ENCODE results near the gene INTS6.
"Not testable (repeated sequence)": the region's sequence is repeated elsewhere in the genome, so short reads cannot be mapped to it uniquely, and the experiment has no call there.

Gene INTS6

DNA sequence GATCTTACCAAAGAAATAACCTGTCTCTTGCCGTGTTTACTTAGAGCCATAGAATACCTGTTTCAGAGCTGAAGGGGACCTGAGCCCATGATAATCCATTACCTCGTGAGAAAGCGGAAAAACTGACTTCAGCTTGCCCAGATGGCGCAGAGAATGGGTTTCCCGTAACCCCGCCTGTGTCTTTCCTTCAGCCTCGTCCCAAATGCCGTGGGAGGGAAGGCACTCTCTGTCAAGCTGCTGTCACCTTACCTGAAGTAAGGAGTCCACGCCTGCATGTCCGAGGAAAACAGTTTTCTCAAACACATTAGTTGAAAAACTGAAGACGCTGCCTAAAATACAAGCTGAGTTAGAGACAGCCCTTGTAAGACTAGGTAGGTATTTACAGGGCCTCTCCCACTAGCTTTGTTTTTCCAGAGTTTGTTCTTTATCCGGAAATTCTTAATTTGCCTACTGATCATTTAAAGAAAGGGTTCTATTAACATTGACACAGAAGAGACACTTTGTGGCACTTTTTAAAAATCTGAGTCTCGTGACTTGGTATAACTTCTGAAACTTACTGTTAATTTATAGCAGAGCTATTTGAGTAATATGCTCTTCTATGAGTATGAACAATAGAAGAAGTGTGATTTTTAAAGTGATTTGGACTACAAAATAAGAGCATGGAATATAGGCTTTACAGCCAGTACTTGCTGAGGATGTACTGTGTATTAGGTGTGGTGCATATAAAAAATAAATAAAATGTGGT is 1.3 kb upstream of the INTS6 start:
- DNase-seq = no peak

DNA sequence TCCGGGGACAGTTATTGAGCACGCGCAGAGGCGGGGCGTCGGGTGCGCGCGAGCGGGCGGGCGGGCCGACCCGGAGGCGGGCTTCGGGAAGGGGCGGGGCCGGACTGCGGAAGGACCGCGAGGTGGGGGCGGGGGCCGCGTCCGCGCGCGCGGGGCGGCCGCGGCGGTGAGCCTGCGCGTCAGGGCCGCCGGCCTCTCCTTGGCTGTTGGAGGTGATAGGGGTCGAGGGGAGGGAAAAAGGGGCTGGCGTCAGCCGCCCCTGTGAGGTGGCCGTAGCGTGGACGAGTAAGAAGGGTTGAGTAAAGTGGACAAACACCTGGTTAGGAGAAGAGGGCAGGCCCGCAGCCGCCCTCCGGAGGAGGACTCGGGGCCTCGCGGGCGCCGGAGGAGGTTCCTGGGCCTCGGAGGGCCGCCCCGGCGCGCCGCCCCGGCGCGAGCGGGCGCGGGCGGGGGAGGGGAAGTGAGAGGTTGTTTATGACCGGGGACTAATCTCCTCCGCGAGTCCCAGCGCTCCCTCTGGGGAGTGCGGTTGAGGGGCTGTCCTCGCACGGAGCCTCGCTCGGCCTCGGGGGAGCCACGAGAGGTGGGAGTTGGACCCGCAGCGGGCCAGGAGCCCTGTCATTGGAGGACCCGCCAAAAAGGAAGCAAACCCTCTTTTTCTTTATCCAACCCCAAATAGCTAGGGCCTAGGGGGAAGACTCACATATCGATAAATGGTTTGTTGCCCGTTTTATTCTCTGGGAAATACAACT is 547 bp upstream of the INTS6 start:
- no peak for DNase-seq

DNA sequence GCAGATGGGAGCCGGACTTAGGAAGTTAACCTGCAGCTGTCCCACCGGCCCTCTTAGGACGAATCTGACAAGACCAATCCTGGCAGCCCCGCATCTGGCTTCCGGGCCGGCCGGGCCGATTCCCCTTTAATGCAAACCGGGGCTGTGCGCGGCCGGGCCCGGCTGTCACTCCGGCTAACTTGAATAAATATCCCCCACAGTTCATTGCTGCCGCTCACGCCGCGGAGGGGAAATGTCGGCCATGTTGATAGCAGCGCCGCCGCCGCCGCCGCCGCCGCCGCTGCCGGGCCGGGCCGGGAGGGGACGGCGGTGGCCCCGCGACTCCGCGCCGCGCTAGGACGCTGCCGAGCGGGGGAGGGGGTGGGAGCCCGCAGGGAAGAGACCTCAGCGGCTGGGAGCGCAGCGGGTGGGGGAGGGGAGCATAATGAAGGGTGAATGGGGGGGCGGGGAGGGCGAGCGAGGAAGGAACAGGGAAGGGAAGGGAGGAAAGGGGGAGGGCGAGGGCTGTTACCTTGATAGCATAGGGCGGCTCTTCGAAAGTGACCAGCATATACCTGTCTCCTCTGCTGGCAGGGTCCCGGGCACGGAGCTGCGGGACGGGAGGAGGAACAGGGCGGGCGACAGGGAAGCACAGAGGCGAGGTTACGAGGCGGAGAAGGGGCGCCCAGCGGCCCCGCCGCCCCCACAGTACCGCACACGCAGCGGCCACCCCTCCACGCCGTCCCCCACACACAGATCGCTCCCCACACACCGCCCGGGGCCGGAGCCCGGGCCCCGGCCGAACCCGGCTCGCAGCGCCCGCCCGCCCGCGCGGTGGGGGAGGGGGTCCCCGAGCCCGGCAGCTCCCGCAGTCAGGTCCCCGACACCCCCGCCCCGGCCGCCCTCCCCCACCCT is 1.1 kb downstream of the INTS6 start:
- peak; percentile 79 for DNase-seq

DNA sequence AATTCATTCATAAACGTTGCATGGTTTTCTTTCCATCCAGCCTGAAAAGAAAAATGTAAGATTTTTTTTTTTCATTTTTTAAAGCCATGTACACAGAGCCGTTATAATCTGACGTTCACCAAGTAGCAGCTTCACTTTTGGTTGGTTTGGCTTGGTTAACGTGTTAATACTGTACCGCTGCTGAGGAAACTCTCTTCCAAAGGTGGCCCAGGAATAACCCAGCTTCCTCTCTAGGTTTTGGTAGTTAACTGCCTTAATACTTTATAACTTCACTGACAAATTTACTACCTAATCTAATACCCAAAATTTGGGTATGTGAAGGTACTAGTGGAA is 1.7 kb downstream of the INTS6 start:
- DNase-seq = no peak

DNA sequence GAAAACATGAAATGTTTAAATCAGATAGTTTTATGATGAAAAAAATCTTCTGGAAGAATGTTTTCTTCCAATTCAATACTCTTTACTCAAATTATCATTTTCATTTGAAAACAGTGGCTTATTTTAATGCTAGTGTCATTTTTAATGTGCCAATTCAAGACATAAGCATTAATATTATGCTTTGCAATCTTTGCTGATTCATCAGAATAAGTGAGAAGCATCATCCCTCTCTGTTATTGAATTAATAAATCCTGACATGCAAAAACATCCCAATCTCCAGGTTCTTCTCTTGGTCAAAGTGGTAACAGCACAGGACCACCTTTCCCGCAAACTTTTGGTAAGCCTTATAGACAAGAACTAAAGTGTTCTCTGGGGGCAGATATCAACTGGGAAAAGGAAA is 3.8 kb downstream of the INTS6 start:
- no peak for DNase-seq

DNA sequence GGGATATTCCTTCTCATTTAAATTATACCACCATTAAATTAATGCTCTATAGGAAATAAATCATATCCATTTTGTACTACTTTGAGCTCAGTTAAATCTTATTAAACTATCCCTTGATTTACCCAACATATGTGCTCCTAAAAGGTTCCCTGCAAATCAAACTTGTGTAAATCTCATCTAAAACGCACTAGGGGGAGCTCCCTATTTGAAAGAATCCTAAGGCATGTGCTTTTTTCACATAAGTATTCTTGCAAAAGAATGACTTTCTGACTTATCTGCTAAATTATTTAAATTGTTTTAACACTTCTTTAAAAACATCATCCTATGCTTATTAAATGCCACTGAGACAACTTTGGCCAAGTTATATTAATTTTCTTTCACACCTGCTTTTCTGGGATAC is 7.9 kb downstream of the INTS6 start:
- peak; percentile 62 for DNase-seq

DNA sequence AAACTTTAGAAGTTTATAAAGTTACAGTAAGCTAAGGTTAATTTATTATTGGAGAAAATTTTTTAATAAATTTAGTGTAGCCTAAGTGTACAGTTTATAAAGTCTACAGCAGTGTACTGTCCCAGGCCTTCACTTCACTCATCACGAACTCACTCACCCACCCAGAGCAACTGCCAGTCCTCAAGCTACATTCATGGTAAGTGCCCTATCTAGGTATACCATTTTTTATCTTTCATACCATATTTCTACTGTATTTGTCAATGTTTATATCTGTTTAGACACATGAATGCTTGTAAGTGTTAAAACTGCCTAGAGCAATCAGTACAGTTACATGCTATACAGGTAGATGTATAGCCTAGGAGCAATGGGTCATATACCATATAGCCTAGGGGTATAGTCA is 12.5 kb downstream of the INTS6 start:
- DNase-seq = no peak

DNA sequence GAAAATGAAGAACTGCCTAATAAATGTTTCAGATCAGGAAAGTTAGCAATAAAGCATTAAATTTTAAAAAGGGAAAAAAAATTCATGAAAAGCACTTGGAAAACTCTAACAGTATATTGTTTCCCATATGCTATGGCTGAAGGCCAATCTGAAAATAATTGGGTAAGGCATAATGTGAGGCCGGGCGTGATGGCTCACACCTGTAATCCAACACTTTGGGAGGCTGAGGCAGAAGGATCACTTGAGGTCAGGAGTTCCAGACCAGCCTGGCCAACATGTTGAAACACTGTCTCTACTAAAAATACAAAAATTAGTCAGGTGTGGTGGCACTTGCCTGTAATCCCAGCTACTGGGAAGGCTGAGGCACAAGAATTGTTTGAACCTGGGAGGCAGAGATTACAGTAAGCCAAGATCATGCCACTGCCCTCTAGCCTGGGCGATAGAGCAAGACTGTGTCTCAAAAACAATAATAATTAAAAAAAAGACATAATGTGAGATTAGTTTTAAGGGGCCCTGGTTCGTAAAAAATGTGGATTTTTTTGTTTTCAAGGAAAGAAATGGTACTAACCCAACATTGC is 15.2 kb downstream of the INTS6 start:
- no peak for DNase-seq

DNA sequence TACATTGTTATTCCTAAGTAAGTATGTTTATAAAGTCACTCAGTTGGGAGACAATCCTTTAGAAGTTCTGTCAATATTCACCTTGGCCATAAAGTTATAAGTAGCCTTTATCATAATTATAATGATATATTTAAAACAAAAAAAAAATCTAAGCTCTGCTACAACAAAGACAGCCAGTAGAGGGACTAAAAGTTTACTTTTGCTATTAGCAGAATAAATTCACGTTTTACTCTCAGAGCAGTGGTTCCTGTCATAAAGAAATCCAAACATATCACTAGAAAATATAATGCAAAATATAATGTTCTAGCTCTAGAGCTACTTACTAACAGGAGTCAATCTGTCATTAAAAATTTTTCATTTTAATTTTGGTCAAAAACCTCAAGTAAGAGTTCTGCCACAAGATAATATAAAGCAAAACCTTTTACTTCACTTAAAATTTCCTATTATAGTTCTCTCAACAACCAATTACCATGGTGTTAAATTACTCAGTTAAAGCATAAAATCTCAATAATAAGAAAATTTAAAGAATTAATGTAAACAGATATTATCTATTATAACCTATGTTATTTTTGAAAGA is 17.7 kb downstream of the INTS6 start:
- DNase-seq = peak; percentile 43

DNA sequence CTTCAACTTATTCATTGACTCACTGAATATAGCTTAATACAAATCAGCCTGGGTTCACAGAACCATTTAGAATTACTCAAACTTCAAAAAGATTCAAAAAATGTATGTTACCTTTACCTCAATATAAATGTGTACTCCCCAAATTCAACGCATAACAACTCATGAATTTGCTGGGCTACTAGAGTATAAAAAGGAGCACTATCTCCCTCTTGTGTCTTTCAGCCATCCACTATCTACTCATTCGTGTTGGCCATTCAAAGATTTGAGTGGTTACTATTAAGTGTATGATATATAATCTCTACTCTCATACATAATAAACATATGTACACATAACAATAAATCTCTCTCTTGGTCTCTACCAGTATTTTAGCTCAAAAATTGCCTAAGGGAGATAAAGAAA is 20.3 kb downstream of the INTS6 start:
- DNase-seq = no peak

DNA sequence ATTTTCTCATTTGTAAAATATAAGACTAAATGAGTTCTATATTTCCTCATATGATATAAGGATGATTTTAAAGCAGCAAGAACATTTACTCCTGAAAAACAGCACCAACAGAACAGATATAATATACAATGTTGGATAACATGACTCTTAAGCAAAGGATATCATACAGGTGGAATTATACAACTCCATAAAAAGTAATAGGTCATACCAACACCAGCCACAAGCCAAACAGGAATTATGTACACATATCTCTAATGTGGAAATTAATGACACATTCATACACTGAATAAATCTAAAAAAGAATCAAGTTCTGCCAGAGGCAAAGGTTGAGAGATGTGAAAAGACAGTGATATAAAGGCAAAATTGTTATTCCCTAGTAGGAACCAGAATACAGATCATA is 25.9 kb downstream of the INTS6 start:
- DNase-seq = no peak

DNA sequence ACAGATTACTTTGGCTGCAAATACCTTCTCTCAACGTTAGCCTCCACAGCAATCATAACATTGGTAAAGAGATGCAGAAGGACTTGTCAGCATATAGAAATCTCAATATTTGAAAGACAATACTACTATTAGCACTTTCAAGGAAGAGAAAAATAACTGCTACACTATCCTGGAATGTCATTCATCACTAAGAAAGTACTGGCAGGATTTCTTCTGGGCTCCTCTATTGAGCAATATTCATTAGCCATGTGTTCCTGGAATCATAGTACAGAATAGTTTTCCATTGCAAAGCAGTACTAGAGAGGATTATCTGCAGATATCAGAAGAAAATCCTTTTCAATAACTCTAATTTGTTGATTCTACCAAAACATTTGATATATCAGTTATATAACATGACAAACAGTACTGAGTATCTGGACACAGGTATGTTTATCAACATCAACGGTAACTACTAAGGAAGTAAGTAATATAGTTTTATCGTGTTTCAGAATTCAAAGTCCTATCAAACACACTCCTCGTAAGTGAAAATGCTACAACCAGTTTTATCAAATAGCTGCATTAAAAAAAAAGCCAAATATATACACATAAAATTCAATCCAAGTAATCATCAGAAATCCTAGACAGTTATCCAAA is 27.3 kb downstream of the INTS6 start:
- peak; percentile 59 for DNase-seq

DNA sequence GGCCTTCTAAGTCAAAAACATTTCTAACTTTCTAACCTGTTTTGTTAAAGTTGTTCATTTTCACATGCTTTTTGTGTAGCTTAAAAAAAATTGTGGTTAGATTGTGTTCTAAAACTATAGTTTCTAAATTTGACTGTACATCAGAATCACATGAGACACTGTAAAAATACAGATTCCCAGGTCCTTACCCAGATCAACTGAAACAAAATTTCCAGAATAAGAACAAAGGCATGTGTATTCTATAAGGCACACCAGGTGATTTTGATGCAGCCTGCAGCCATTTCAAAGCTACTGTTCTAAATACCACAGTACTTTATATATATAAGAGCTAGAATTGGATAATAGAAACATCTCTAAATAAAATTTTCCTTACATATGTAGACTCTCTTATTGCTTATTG is 29.1 kb downstream of the INTS6 start:
- DNase-seq = no peak

DNA sequence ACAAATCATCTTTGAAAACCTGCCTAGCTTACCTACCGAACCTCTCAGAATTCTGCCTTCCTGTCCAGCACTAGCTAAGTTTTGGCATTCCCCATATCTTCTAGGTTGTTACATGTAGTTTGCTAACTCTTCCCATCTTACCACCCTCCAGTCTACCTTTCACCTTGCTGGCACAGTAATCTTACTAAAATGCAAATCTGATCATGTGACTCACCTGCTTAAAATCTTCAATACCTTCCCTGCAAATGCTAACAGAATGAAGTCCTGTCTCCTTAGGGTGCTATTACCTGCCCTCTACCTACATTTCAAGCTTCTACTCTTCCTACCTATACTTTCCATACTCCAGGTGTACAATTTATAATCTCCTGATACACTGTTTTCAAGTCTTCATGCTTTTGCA is 30.4 kb downstream of the INTS6 start:
- DNase-seq = no peak

DNA sequence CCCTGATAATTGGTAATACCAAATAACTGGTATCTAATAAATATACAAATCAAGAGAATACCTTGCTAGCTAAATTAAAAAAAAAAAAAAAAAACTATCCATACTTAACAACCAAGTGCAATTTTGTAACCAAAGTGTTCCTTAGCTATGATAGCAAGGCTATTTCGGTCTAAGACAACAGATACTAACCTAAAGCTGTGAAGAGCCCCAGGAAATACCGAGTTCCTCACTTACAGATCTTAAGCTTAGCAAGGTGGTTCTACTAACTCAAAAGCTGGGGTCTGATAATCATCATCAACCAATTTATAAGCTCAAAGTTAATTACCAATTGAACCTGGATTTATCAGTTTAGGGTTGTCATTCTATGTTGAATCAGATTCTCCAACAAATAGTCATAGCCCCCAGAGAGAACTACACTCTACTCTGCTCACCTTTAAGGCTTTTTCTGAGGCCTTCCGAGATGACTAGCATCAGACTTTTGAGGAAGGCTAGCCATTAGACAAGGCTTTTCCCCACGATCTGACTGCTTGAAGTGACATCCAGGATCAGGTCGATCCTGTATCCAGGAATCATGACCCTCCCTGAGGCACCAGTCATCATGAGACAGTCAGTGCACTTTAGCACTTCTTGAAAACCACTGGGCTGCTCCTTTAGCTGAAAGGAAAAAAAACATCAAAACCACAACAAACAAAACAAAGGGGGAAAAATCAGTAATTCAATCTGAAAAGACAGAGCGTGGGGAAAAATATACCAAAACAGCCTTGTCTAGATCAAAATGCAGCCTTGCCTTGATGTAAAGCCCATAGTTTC is 31.9 kb downstream of the INTS6 start:
- DNase-seq = no peak

DNA sequence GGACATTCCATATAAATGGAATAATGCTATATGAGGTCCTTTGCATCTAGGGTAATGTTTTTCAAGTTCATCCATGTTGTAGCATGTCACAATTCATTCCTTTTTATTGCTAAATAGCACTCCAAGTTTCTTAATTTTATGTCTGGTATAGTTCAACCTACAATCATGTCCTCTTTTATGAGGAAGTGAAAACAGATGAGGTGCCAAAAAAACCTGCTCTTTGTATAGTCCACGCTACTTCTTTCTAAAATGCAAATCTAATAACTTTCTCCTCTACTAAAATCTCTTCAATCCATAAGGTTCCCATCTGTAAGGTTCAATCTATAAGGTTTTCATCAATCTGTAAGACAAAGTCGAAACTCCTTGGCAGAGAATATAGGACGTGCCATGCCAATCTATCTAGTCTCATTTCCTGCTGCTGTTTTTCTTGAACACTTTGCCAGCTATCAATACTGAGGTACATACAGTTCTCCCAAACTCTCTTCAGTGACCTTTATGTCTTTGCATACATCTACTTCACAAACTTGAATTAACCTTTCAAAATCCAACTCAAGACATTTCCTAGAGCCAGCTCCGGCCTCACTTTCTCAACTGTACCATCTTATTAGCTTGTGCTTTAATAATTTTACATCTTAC is 33.7 kb downstream of the INTS6 start:
- DNase-seq = no peak

DNA sequence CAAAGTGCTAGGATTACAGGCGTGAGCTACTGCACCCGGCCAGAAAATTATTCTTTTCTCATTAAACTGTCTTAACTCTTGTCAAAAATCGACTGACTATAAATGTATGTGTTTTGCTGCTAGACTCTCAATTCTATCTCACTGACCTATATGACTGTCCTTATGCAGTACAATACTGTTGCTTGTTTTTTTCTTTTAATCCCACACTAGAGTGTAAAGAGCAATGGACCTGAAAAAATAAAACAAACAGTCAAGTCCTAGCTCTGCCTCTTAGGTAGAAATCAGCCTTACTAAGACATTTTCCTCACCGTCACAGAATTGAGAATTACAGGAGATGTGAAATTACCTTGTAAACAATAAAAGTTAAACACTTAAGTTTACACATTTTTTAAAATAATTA is 35.1 kb downstream of the INTS6 start:
- DNase-seq = no peak

DNA sequence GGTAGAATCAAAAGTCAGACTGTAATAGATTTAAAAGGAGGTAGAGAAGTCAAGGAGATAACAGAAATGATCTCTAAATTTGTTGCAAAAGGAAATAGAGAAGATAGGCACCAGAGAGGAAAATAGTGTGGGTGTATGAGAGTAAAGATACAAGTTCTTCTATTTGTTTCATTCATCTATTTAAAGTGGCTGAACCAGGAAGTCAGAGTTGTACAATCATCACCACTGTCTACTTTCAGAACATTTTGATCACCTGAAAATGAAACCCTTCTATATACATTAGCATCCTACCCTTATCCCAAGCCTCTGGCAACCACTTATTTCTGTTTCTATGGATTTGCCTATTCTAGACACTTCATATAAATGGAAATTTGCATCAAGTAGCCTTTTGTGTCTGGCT is 36.7 kb downstream of the INTS6 start:
- no peak for DNase-seq

DNA sequence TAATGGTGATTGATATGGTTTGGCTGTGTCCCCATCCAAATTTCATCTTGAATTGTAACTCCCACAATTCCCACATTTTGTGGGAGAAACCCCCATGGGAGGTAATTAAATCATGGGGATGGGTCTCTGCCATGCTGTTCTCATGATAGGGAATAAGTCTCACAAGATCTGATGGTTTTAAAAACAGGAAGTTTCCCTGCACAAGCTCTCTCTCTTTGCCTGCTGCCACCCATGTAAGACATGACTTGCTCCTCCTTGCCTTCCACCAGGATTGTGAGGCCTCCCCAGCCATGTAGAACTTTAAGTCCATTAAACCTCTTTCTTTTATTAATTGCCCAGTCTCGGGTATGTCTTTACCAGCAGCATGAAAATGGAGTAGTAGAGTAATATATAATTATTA is 37.5 kb downstream of the INTS6 start:
- DNase-seq = not testable (repeated sequence)

DNA sequence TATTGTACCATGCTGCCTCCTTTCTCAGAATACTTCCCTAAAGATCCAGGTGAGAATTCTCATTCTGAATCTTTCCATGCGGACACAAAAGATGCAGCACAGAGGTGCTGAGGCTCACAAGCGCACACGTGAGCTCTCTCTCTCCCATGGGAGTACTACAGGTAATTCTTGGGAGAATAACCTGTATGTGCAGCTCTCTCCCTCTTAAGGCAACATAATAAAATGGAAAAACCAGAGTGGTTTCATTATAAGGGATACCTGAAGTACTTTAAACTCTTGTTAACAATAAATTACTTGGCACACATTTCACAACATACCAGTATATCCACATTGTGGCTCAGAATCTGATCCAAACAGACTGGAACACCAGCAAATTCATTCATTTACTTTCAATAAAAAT is 40.4 kb downstream of the INTS6 start:
- DNase-seq = no peak

DNA sequence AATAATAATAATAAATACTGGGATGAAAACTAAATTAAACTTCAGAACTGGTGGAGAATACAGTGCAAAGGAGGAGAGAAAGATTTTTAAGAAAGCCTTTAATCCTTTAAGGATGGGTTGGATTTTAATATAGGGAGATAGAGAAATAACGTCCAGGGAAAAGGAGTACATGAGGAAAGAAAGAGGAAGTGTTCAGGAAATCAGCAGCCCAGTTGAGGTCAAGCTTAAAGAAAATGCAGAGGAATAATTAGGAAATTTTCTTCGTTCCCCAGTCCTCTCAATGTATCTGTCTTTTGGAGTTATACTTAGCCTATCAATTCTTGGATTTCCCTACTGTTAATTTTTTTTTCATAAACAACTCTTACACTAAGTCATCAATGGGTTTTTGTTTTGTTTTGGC is 47.7 kb downstream of the INTS6 start:
- no peak for DNase-seq
